ENCODE measurements around the gene ZNF287.

ZNF287 gene

DNA sequence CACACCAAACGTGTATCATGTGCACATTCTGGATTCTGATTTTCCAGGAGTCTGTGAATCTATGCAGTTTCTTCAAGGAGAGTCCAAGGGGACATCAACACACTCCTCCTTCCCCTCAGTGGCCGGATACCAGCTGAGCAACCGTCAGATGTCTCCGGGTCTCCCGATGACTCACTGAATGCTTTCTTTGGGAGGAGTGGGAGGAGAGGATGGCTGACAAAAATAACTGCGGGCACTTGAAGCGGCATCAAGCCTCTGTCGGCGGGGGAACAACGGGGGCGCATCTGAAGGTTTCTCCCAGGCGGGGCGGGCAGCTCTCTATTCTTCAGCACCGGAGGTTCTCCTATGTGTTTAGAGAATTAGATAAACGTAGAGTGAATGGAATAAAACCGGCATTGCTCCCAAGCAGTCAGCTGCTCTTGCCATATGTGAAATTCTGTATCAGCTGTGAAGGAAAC lies 52.4 kb downstream of the ZNF287 start:
- no peak for DNase-seq (ENCODE audit: low read depth in 2 of 2, low spot score in 1 of 2)

DNA sequence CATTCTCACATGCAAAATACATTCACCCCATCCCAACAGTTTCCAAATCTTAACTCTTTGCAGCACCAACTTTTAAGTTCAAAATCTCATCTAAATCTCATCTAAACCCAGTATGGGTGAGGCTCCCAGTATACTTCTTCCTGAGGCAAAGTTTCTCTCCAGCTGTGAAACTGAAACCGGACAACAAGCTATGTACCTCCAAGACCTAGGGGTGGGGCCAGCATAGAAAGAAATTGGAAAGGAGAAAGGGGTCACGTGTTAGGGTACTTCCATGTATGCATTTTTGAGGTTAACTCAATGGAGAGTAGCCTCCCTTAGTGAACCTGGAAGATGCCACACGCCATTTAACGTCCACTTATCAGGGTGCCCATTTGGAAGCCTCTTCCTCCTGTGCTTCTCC lies 53.1 kb downstream of the ZNF287 start:
- DNase-seq (ENCODE audit: low read depth in 2 of 2, low spot score in 1 of 2), result no peak

DNA sequence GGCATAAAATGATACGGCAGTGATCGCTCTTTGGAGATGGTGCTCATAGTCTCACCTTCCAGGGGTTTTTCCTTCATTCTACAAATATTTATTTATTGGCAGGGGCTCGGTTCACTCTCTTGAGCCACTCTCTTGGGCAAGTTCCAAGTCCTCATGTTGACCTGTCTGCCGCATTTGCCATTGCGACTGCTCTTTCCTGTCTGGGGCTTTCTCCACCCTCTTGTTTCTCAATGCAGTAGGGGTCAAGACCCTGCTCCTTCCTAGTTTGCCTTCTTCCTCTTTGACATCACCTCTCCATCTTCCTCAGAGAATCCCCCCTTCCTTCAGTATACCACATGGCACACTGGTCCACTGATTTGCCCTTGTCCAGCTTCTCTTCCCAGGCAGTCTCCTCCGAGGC lies 55.1 kb downstream of the ZNF287 start:
- DNase-seq (ENCODE audit: low read depth in 2 of 2, low spot score in 1 of 2), result no peak

DNA sequence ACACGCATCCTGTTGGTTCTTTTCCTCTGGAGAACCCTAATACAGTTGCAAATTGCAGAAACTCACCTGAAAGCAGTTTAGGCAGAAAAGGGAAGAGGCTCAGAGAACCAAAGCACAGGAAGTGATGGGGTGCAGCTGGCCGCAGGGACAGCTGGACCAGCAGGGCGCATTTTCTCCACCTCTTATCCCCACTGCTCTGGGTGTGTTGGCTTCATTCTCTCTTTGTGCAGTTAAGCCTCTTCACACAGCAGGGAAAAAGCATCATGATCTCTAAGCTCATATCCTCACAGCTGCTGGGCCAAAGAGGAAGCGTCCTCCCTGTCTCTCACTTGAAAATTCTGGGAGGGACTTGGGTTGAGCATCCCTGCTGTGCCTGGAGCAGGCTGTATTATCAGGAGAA lies 57.0 kb downstream of the ZNF287 start:
- no peak for DNase-seq (ENCODE audit: low read depth in 2 of 2, low spot score in 1 of 2)

DNA sequence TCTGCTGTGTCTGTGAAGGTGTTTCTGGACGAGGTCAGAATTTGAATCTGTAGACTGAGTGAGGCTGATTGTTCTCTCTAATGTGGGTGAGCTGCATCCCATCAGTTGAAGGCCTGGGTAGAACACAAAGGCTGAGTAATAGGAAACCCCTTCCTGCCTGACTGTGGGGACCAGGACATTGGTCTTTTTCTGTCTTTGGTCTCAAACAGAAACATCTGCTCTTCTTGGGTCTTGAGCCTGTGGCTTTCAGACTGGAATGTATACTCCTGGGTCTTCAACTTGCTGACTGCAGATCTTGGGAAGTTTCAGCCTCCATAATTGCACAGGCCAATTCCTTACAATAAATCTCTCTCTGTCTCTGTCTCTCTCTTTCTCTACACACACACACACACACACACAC lies 57.4 kb downstream of the ZNF287 start:
- no peak for DNase-seq (ENCODE audit: low read depth in 2 of 2, low spot score in 1 of 2)

DNA sequence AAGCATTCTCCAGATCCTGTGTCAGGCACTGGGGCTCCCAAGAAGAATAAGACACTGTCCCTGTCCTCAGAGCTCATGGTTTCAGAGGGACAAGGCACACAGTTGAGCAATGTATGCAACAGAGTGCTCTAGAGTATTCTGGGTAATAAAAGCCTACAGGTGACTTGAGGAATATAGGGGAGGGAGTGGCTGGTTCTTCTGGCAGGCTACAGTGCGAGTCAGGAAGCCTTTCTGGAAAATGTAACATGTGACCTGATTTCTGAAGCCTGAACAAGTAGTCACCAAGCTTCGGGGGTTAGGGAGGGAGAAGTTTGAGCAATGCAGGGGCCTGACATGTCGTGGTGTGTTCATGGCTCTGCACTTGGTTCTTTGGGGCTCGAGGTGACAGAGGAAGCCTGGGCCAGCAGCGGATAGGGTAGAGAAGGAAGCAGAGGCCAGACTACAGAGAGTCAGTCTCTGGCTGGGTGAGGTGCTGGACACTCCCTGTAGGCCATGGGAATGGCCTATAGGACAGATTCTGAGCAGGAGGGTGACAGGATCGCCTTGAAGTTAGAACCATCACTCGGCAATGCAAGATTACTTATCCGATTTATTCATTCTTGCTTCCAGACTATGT lies 61.0 kb downstream of the ZNF287 start:
- DNase-seq (ENCODE audit: low read depth in 2 of 2, low spot score in 1 of 2), result no peak

DNA sequence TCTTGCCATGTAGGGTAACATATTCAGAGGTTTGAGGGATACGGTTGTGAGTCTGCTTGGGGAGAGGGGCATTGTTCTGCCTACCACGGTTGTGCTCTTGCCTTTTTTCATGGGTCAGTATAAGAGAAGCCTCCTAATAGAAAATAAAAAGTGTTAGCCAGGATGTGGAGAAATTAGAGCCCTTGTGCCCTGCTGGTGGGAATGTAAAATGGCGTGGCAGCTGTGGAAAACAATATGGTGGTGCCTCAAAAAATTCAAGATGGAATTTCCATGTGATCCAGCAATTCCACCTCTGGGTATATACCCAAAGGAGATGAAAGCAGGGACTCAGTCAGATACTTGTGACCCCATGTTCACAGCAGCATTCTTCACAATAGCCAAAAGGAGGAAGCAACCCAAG lies 62.8 kb downstream of the ZNF287 start:
- DNase-seq (ENCODE audit: low read depth in 2 of 2, low spot score in 1 of 2), result no peak

DNA sequence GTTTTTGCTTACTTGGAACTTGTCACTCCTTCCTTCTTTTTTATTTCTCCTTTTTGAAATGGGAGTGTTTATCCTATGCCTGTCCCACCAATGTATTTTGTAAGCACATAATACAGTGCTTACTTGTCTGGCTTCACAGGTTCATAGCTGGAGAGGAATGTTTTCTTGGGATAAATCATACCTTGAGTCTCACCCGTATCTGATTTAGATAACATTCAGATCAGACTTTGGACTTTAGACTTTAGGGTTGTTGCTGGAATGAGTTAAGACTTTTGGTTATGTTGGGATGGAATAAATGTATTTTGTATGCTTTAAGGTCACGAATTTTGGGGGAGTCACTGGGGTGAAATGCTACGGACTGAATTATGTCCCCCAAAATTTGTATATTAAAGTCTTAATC lies 64.0 kb downstream of the ZNF287 start:
- DNase-seq (ENCODE audit: low read depth in 2 of 2, low spot score in 1 of 2), result no peak

All from stimulated activated CD8-positive, alpha-beta memory T cell treated with anti-CD3 and anti-CD28 coated beads, Interleukin-4, amount 100 ng/mL, for 1 hour (primary cell).